Measurements from ENCODE around the gene NAA80. TPM values are rescaled to one million over a fixed set of nuclear protein-coding genes. Genes with fewer than 3 reads are reported as not detected.
"Not testable (repeated sequence)": the region's sequence is repeated elsewhere in the genome, so short reads cannot be mapped to it uniquely, and the experiment has no call there.

The NAA80 gene
- polyA plus RNA-seq, 1 donor from 2014 or later, result 4.6 TPM

DNA sequence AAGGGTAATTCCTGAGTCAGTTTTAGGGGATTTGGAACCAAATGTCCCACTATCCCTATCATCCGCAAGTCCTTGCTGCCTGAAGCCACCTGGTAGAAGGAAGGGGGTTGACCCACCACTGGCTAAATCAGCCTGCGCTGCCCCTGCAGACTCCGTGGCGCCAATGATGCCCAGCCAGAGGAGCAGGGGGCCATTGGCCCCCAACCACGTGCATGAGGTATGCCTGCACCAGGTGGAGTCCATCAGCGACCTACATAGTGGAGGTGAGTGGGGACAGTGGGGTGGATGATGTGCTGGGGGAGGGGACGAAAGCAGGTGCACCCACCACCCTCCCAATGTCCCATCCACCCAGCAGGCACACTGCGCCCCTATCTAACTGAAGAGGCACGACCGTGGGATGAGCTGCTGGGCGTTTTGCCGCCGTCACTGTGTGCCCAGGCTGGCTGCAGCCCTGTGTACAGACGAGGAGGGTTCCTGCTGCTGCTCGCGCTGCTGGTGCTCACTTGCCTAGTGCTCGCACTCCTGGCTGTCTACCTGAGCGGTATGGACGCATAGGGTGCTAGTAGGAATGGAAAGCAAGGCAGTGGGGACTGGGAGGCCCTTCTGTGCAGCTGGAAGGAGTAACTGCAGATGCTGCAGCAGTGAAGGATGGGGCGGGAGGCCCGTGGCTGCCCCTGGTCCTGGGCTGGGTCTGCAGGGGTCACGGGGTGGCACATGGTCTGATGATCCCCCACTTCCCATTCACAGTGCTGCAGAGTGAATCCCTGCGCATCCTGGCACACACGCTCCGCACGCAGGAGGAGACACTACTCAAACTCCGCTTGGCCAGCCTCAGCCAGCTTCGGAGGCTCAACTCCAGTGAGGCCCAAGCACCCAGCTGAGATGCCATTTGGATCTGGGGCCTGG lies 12.6 kb downstream of the NAA80 start:
- no peak overlapping the region for H3K4me3 ChIP-seq (ENCODE audit: low read length)
- H2AFZ ChIP-seq (ENCODE audit: low read depth, low read length), result no peak overlapping the region
- no peaks in the 10 kb centered on the region for H3K27me3 ChIP-seq (ENCODE audit: insufficient read depth, low read depth, low read length)
- no peak overlapping the region for H3K4me2 ChIP-seq (ENCODE audit: low read length)
- no peaks in the 10 kb centered on the region for H3F3A ChIP-seq (ENCODE audit: insufficient read depth, low read length, poor library complexity, severe bottlenecking)
- H3K9ac ChIP-seq (ENCODE audit: low read length), result no peak overlapping the region
- peaks cover 4% of the 10 kb centered on the region for H3K79me2 ChIP-seq (replicated peaks; ENCODE audit: insufficient read depth, low read length)
- no peaks in the 10 kb centered on the region for H3K36me3 ChIP-seq (ENCODE audit: insufficient read depth, low read length)
- H3K27ac ChIP-seq (ENCODE audit: low read length), result no peak overlapping the region
- TF ChIP-seq POLR2AphosphoS5 (IDR thresholded peaks at IDR 0.05) (no peak), EZH2 (IDR thresholded peaks at IDR 0.05; ENCODE audit: borderline replicate concordance, insufficient read depth, low read length, poor library complexity, severe bottlenecking) (no peak), MXI1 (conservative IDR thresholded peaks at IDR 0.05; ENCODE audit: poor library complexity, severe bottlenecking) (no peak), EP300 (conservative IDR thresholded peaks at IDR 0.05; ENCODE audit: poor library complexity, severe bottlenecking) (no peak), RAD21 (conservative IDR thresholded peaks at IDR 0.05) (no peak), SMC3 (conservative IDR thresholded peaks at IDR 0.05; ENCODE audit: poor library complexity) (no peak), TAF1 (IDR thresholded peaks at IDR 0.05; ENCODE audit: low read depth) (no peak)
- TF ChIP-seq, protein P1, sequence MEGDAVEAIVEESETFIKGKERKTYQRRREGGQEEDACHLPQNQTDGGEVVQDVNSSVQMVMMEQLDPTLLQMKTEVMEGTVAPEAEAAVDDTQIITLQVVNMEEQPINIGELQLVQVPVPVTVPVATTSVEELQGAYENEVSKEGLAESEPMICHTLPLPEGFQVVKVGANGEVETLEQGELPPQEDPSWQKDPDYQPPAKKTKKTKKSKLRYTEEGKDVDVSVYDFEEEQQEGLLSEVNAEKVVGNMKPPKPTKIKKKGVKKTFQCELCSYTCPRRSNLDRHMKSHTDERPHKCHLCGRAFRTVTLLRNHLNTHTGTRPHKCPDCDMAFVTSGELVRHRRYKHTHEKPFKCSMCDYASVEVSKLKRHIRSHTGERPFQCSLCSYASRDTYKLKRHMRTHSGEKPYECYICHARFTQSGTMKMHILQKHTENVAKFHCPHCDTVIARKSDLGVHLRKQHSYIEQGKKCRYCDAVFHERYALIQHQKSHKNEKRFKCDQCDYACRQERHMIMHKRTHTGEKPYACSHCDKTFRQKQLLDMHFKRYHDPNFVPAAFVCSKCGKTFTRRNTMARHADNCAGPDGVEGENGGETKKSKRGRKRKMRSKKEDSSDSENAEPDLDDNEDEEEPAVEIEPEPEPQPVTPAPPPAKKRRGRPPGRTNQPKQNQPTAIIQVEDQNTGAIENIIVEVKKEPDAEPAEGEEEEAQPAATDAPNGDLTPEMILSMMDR (IDR thresholded peaks at IDR 0.05; ENCODE audit: poor library complexity, severe bottlenecking), result no peak
- TF ChIP-seq, protein P2, sequence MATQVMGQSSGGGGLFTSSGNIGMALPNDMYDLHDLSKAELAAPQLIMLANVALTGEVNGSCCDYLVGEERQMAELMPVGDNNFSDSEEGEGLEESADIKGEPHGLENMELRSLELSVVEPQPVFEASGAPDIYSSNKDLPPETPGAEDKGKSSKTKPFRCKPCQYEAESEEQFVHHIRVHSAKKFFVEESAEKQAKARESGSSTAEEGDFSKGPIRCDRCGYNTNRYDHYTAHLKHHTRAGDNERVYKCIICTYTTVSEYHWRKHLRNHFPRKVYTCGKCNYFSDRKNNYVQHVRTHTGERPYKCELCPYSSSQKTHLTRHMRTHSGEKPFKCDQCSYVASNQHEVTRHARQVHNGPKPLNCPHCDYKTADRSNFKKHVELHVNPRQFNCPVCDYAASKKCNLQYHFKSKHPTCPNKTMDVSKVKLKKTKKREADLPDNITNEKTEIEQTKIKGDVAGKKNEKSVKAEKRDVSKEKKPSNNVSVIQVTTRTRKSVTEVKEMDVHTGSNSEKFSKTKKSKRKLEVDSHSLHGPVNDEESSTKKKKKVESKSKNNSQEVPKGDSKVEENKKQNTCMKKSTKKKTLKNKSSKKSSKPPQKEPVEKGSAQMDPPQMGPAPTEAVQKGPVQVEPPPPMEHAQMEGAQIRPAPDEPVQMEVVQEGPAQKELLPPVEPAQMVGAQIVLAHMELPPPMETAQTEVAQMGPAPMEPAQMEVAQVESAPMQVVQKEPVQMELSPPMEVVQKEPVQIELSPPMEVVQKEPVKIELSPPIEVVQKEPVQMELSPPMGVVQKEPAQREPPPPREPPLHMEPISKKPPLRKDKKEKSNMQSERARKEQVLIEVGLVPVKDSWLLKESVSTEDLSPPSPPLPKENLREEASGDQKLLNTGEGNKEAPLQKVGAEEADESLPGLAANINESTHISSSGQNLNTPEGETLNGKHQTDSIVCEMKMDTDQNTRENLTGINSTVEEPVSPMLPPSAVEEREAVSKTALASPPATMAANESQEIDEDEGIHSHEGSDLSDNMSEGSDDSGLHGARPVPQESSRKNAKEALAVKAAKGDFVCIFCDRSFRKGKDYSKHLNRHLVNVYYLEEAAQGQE (IDR thresholded peaks at IDR 0.05; ENCODE audit: borderline replicate concordance), result no peak
- H3K9me3 ChIP-seq (ENCODE audit: low read length), result no peaks in the 10 kb centered on the region
- no peaks in the 10 kb centered on the region for H3K9me2 ChIP-seq (ENCODE audit: insufficient read depth, low read length)
- no peaks in the 10 kb centered on the region for H4K20me1 ChIP-seq (ENCODE audit: insufficient read depth)

DNA sequence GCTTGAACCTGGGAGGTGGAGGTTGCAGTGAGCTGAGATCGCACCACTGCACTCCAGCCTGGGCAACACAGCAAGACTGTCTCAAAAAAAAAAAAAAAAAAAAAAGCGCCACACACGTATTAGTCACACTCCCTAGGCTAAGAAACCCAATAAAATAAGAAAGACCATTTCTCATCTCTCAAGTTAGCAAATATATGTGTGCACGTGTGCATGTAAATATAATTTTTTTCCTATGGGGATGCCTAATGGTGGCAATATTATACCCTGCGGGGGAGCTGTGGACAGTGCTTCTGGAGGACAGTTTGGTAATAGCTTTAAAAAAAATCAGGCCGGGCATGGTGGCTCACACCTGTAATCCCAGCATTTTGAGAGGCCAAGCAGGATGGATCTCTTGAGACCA lies 15.1 kb downstream of the NAA80 start:
- H3K9me3 ChIP-seq (ENCODE audit: low read length); H3F3A ChIP-seq (ENCODE audit: insufficient read depth, low read length, poor library complexity, severe bottlenecking); H2AFZ ChIP-seq (ENCODE audit: low read depth, low read length); H3K4me3 ChIP-seq (ENCODE audit: low read length); H3K9me2 ChIP-seq (ENCODE audit: insufficient read depth, low read length); H3K79me2 ChIP-seq (replicated peaks; ENCODE audit: insufficient read depth, low read length); H3K36me3 ChIP-seq (ENCODE audit: insufficient read depth, low read length); H3K4me2 ChIP-seq (ENCODE audit: low read length); H4K20me1 ChIP-seq (ENCODE audit: insufficient read depth); H3K27ac ChIP-seq (ENCODE audit: low read length); H3K9ac ChIP-seq (ENCODE audit: low read length); H3K27me3 ChIP-seq (ENCODE audit: insufficient read depth, low read depth, low read length): not testable (repeated sequence)

Data from neural cell (in vitro differentiated cells).